ENCODE results near the gene METTL21C. TPM values are rescaled to one million over a fixed set of nuclear protein-coding genes. Genes with fewer than 3 reads are reported as not detected.

The METTL21C gene
- total RNA-seq, 2 experiments from 2014 or later = not detected

DNA sequence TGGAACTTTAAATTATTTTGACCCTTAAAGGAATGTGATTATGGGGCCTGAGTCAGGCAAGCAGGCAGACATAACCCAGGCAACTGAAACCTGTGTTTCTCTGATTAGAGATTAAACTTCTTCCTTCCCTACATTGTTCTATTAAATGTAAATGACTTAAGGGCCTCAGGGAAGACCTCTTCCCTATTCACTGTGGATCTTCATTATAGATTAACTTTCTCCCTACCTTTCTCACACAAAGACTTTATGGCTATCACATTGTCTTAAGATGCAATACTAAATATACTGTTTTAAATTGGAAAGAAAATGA lies 8.8 kb upstream of the METTL21C start:
- intact Hi-C loops (cut with micrococcal nuclease) = no loop called here
- Mint-ChIP-seq H3K36me3 (ENCODE audit: low read depth) (no peaks in the 10 kb centered on the region), H3K4me3 (no peak overlapping the region), H3K4me1 (ENCODE audit: low read depth) (no peaks in the 10 kb centered on the region), H3K27me3 (peaks cover 1% of the 10 kb centered on the region), H3K9me3 (no peaks in the 10 kb centered on the region), H3K27ac (no peak overlapping the region)
- ChIA-PET POLR2A (interaction anchor here (0.6 kb wide), 1 partner anchor 41 kb away, joined by 3 read pairs; no protein-coding TSS in a partner anchor), CTCF (interaction anchor here (1.3 to 2.1 kb wide), 2 partner anchors 70 to 112 kb away, joined by 4 to 6 read pairs; partner anchors contain the start of gene TEX30)
- DNase-seq (no peak), ATAC-seq (no peak)
- TF ChIP-seq, protein P1, sequence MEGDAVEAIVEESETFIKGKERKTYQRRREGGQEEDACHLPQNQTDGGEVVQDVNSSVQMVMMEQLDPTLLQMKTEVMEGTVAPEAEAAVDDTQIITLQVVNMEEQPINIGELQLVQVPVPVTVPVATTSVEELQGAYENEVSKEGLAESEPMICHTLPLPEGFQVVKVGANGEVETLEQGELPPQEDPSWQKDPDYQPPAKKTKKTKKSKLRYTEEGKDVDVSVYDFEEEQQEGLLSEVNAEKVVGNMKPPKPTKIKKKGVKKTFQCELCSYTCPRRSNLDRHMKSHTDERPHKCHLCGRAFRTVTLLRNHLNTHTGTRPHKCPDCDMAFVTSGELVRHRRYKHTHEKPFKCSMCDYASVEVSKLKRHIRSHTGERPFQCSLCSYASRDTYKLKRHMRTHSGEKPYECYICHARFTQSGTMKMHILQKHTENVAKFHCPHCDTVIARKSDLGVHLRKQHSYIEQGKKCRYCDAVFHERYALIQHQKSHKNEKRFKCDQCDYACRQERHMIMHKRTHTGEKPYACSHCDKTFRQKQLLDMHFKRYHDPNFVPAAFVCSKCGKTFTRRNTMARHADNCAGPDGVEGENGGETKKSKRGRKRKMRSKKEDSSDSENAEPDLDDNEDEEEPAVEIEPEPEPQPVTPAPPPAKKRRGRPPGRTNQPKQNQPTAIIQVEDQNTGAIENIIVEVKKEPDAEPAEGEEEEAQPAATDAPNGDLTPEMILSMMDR (IDR thresholded peaks at IDR 0.05) = no peak

DNA sequence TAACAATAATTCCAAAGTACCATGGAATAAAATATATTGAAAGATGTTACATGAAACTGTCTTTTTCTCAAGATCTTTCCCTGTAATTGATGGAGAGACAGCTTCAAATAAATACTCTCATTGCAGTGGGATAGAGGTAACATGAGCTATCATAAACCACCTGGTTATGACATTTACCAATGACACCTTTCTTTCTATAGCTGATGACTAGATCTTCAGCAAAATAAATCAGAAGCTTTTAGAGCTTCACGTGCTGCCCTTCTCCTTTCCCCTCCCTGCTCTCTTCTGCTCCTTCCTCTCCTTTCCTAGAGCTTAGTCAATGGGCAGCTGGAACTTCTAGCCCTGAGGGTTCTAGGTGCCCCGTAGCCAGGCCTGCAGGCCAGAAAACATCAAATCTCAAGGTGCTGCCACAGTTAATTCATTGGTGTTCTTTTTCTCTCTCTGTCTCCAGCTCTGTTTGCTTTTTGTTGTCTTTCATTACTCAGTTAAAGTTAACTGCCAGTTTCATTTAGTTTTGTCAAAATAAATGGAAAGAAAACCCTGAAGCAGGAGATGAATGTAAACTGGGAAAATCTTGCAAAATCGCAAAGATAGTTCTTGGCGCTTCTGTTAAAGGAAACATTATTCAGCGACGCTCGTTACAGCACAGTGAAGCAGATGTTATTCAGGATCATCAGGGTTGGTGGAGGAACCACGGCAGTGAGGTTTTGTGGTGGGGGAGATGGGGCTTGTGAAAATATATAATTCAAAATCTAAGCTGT lies 8.3 kb upstream of the METTL21C start:
- Mint-ChIP-seq H3K9me3 (peaks cover 4% of the 10 kb centered on the region), H3K27ac (no peak overlapping the region), H3K4me1 (ENCODE audit: low read depth) (no peaks in the 10 kb centered on the region), H3K36me3 (ENCODE audit: low read depth) (peaks cover 3% of the 10 kb centered on the region), H3K27me3 (peaks cover 4% of the 10 kb centered on the region), H3K4me3 (no peak overlapping the region)
- ATAC-seq (no peak), DNase-seq (no peak)
- intact Hi-C loops (cut with micrococcal nuclease) = no loop called here
- ChIA-PET CTCF (interaction anchor here (0.9 to 2.1 kb wide), 4 partner anchors 48 to 167 kb away, joined by 3 to 6 read pairs (median 4); partner anchors contain the start of gene TEX30), POLR2A (interaction anchor here (0.6 kb wide), 1 partner anchor 41 kb away, joined by 3 read pairs; no protein-coding TSS in a partner anchor)
- TF ChIP-seq, protein P1 (IDR thresholded peaks at IDR 0.05) = no peak

DNA sequence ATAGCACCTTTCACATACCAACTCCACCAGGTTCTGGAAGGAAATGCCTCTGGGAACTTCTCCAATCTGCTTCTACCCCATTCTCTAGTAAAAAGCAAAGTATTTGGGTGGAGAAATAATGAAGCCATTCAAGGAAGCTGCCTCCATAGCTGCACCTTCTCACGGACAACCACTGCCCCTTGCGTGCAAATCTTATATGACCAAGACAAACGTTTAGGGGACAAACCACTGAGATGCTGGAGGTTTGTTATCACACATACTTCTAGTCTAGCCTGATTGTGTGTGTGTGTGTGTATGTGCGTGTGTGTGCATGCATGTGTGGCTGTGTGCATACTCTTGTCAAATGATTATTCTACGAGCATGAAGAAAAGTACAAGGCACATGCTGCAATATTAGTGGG lies 6.5 kb upstream of the METTL21C start:
- ATAC-seq (no peak), DNase-seq (no peak)
- intact Hi-C loops (cut with micrococcal nuclease) = no loop called here
- Mint-ChIP-seq H3K27ac (no peak overlapping the region), H3K4me1 (ENCODE audit: low read depth) (no peaks in the 10 kb centered on the region), H3K36me3 (ENCODE audit: low read depth) (peaks cover 3% of the 10 kb centered on the region), H3K9me3 (peaks cover 4% of the 10 kb centered on the region), H3K27me3 (peaks cover 8% of the 10 kb centered on the region), H3K4me3 (no peak overlapping the region)
- TF ChIP-seq, protein P1 (IDR thresholded peaks at IDR 0.05) = no peak
- ChIA-PET POLR2A (no interaction called here), CTCF (no interaction called here)

DNA sequence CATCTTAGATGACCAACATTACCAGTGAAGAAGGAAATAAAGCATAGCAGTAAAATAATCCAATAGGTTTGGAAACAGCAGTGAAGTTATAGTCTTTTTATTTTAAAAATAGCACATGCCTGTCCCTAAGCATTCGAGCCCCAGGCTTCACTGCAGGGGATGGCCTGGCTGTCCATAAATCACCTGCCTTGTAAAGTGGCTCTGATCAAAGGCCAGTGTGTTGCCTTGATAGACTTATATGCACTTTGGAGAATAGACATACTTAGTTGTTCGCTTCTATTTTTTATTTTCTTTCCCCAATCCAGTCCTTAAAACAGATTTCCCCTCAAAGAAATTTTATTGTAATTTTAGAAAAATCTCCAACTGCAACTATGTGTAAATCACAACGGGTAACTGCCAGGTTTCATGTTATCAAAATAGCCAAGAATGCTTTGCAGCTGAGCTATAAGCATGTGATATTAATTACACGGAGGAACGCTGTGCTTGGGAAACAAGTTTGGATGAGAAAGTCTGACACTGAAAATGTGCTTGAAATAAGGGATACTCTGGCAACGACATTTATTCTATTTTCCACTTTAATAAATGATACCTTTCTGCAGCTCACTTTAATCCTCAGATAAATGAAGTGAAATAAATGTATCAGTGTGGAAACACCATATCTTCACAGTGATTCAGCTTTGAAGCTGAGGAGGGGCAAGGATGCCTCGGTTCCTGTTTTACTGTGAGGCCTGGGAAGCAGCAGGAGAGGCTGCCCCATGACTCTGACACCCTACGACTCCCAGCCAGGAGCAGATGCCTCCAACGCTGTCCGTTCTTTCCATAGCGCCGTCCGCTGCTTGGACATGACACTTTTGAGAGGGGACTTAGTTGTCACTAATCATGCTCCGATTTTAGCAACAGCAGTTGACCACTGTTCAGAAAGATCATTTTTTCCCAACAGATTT lies 5.5 kb upstream of the METTL21C start:
- ATAC-seq (no peak), DNase-seq (no peak)
- CTCF ChIA-PET = no interaction called here
- Mint-ChIP-seq H3K9me3 (peaks cover 4% of the 10 kb centered on the region), H3K27me3 (peaks cover 9% of the 10 kb centered on the region), H3K27ac (no peak overlapping the region), H3K4me3 (no peak overlapping the region), H3K4me1 (ENCODE audit: low read depth) (no peaks in the 10 kb centered on the region), H3K36me3 (ENCODE audit: low read depth) (peaks cover 3% of the 10 kb centered on the region)
- TF ChIP-seq, protein P1 (IDR thresholded peaks at IDR 0.05) = no peak
- POLR2A ChIA-PET = no interaction called here
- intact Hi-C loops (cut with micrococcal nuclease) = no loop called here

DNA sequence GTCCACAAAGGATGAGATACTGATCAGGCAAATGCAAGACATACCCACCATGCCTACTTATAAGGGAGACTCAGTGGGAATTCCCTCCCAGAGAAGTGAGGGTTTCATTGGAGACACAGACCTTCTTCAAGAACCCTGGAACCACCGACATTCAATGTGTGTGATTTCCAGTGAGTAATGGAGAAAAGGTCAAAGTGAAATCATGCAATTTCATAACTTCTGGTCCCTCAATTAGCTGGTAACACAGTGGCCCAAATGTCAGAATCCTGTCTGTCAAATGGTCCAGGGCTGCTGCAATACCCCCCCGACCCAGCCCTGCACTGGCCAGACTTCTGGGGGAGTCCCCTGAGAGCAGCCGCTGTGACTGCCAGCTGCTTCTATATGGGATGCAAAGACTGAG lies 4.7 kb upstream of the METTL21C start:
- Mint-ChIP-seq H3K9me3 (peaks cover 4% of the 10 kb centered on the region), H3K36me3 (ENCODE audit: low read depth) (peaks cover 3% of the 10 kb centered on the region), H3K4me3 (no peak overlapping the region), H3K4me1 (ENCODE audit: low read depth) (no peaks in the 10 kb centered on the region), H3K27me3 (peaks cover 13% of the 10 kb centered on the region), H3K27ac (no peak overlapping the region)
- ChIA-PET CTCF (no interaction called here), POLR2A (no interaction called here)
- intact Hi-C loops (cut with micrococcal nuclease) = no loop called here
- ATAC-seq (no peak), DNase-seq (no peak)
- TF ChIP-seq, protein P1 (IDR thresholded peaks at IDR 0.05) = no peak

All from activated CD8-positive, alpha-beta T cell treated with anti-CD3 and anti-CD28 coated beads for 36 hours (primary cell).